KG1 (cell line): ENCODE data around the gene APC.
"Not testable (repeated sequence)": the region's sequence is repeated elsewhere in the genome, so short reads cannot be mapped to it uniquely, and the experiment has no call there.

ENCODE experiments used
- DNase-seq: peaks from one replicate; lab custom pipeline; 2025; lab: John Stamatoyannopoulos, UW

The APC gene

GRCh38 chr5:112716895-112717294, 20.8 kb upstream of the APC start:
- not testable (repeated sequence) for DNase-seq

- DNase-seq: no peak
Observed at GRCh38 chr5:112717506-112718082, 20.1 kb upstream of the APC start.

GRCh38 chr5:112718344-112718743, 19.3 kb upstream of the APC start:
- no peak for DNase-seq

- DNase-seq: no peak
Observed at GRCh38 chr5:112720576-112720975, 17.1 kb upstream of the APC start.

GRCh38 chr5:112724901-112725300, 12.8 kb upstream of the APC start:
- no peak for DNase-seq

- DNase-seq: no peak
Observed at GRCh38 chr5:112729630-112730029, 8.1 kb upstream of the APC start.

- DNase-seq: no peak
Observed at GRCh38 chr5:112732131-112732530, 5.6 kb upstream of the APC start.

GRCh38 chr5:112733586-112733985, 4.1 kb upstream of the APC start:
- no peak for DNase-seq

GRCh38 chr5:112734597-112734996, 3.1 kb upstream of the APC start:
- no peak for DNase-seq

GRCh38 chr5:112735702-112736101, 2.0 kb upstream of the APC start:
- no peak for DNase-seq

GRCh38 chr5:112737070-112737462, 619 bp upstream of the APC start:
- DNase-seq: no peak

GRCh38 chr5:112738191-112738560, 491 bp downstream of the APC start:
- DNase-seq: no peak

- DNase-seq: no peak
Observed at GRCh38 chr5:112742424-112742823, 4.7 kb downstream of the APC start.

- DNase-seq: no peak
Observed at GRCh38 chr5:112743631-112744030, 5.9 kb downstream of the APC start.

- DNase-seq: no peak
Observed at GRCh38 chr5:112752335-112752734, 14.7 kb downstream of the APC start.

GRCh38 chr5:112755703-112756102, 18.0 kb downstream of the APC start:
- DNase-seq: no peak

- no peak for DNase-seq
Observed at GRCh38 chr5:112757468-112758208, 20.0 kb downstream of the APC start.

- no peak for DNase-seq
Observed at GRCh38 chr5:112758676-112759075, 21.0 kb downstream of the APC start.

GRCh38 chr5:112762113-112762810, 24.6 kb downstream of the APC start:
- DNase-seq: no peak

- no peak for DNase-seq
Observed at GRCh38 chr5:112763165-112763564, 25.5 kb downstream of the APC start.

GRCh38 chr5:112772124-112772523, 34.4 kb downstream of the APC start:
- no peak for DNase-seq

- no peak for DNase-seq
Observed at GRCh38 chr5:112776301-112776856, 38.7 kb downstream of the APC start.

- DNase-seq: no peak
Observed at GRCh38 chr5:112779531-112779930, 41.8 kb downstream of the APC start.
